HG03108 (cell line): ENCODE data around the gene CPLX1.
"Not testable (repeated sequence)": the region's sequence is repeated elsewhere in the genome, so short reads cannot be mapped to it uniquely, and the experiment has no call there.

Source experiments
- ATAC-seq: cut with Tn5 transposase; IDR thresholded peaks from one replicate; pipeline ENCODE4 v1.9.1; 2021; ENCODE audit warnings: moderate library complexity; ENCODE audit not compliant: unreplicated experiment

Gene CPLX1

GRCh38 chr4:762211-763190 is 63.4 kb downstream of the CPLX1 start:
- no peak for ATAC-seq

GRCh38 chr4:761739-762138 is 64.2 kb downstream of the CPLX1 start:
- no peak for ATAC-seq

- no peak for ATAC-seq
Observed at GRCh38 chr4:761086-761485, 64.8 kb downstream of the CPLX1 start.

GRCh38 chr4:760616-761015 is 65.3 kb downstream of the CPLX1 start:
- ATAC-seq = no peak

GRCh38 chr4:759810-760209 is 66.1 kb downstream of the CPLX1 start:
- ATAC-seq = not testable (repeated sequence)

GRCh38 chr4:757111-757510 is 68.8 kb downstream of the CPLX1 start:
- ATAC-seq = no peak

- no peak for ATAC-seq
Observed at GRCh38 chr4:754221-755120, 71.5 kb downstream of the CPLX1 start.

- ATAC-seq = not testable (repeated sequence)
Observed at GRCh38 chr4:753186-753585, 72.7 kb downstream of the CPLX1 start.

- no peak for ATAC-seq
Observed at GRCh38 chr4:752196-752861, 73.6 kb downstream of the CPLX1 start.

- no peak for ATAC-seq
Observed at GRCh38 chr4:751676-752075, 74.3 kb downstream of the CPLX1 start.

GRCh38 chr4:749698-750666 is 75.9 kb downstream of the CPLX1 start:
- ATAC-seq = no peak

GRCh38 chr4:748461-748860 is 77.5 kb downstream of the CPLX1 start:
- ATAC-seq = no peak

GRCh38 chr4:747546-748170 is 78.3 kb downstream of the CPLX1 start:
- no peak for ATAC-seq

GRCh38 chr4:744212-744841 is 81.6 kb downstream of the CPLX1 start:
- ATAC-seq = no peak

- ATAC-seq = no peak
Observed at GRCh38 chr4:743463-744211, 82.3 kb downstream of the CPLX1 start.

GRCh38 chr4:742742-743311 is 83.1 kb downstream of the CPLX1 start:
- ATAC-seq = no peak

- ATAC-seq = no peak
Observed at GRCh38 chr4:742096-742741, 83.7 kb downstream of the CPLX1 start.
